Suprapubic skin (tissue), 3 donors: ENCODE measurements around the gene ZC3H8.

ENCODE experiments used
- CTCF ChIP-seq, 2 donors: fragments of 200-600 bp in 1 of 2; fragments of 450-650 bp in 1 of 2; sonication (generic) in 1 of 2; IDR thresholded peaks; one replicate each; pipeline ENCODE4 v1.5.1; 2016 to 2019; ENCODE audit warnings: antibody characterized with exemption in 2 of 2, mild to moderate bottlenecking in 1 of 2, moderate library complexity in 1 of 2
- POLR2A ChIP-seq, 2 donors: fragments of 450-650 bp; IDR thresholded peaks; one replicate each; pipeline ENCODE4 v1.6.1; 2017; ENCODE audit warnings: antibody characterized with exemption in 2 of 2, mild to moderate bottlenecking in 2 of 2, moderate library complexity in 2 of 2

- TF ChIP-seq POLR2A (IDR thresholded peaks at IDR 0.05) (no peak), CTCF (IDR thresholded peaks at IDR 0.05) (no peak)
Measured at GRCh38 chr2:112165296-112165695, 89.5 kb downstream of the ZC3H8 start.
